ENCODE data around the gene MYO18B.

DNA sequence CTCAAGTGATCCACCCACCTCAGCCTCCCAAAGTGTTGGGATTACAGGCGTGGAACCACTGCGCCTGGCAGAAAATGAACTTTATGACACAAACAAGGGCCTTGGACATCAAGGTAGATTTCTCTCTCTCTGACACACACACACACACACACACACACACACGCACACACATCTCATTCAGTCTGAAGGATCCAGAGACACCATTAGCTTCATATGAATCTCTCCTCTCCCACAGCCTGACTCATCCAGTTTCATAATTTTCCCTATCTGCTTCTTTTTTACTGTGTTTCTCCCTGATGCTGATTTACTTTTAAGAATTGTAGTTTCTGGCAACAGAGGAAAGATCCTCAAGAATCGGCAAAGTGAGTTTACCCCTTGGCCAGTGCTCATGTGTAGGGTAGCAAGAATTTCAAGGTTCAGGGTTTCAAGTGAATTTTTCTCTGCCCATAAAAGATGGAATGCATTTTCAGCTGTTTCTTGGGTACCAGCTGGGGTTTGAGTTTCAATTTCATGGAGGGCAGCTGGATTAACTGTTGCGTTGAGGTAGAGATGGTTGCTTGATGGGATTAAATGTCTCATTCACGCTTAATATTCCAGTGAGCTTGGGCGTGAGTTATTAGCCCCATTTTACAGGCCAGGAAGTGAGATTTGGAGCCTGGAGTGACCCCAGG, 3.5 kb downstream of the MYO18B start:
- no peak for TF ChIP-seq POLR2A (IDR thresholded peaks at IDR 0.05; ENCODE audit: extremely low read depth, insufficient read length)
- TF ChIP-seq CTCF (IDR thresholded peaks at IDR 0.05; ENCODE audit: low read depth, low read length): no peak

All from NB4 (cell line).